ENCODE results near the gene NUCB1.

DNA sequence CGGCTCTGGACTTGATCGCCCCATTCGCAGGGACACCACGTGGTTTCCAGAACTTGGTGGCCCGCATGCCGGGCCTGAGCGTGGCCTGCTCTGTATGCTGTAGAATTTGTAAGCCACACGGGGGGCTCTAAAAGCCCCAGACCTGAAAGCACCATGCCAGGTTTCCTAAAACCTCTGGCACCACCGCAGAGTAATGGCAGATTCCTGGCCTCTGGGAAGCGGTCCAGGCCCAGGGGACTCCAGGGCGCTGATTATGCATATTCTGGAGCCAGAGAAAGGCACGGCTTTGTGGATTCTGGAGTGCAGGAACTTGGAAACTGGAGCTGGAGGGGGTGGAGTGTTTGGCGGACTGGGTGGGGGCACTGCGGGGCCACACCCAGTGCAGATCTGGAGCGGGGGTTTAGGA, 68.7 kb downstream of the NUCB1 start:
- TF ChIP-seq CTCF (conservative IDR thresholded peaks at IDR 0.05; ENCODE audit: low read length) (no peak), EZH2phosphoT487 (IDR thresholded peaks at IDR 0.05; ENCODE audit: borderline replicate concordance) (no peak)
